Effector memory CD8-positive, alpha-beta T cell (primary cell): ENCODE data around the gene DNAH6.
"Not testable (repeated sequence)": the region's sequence is repeated elsewhere in the genome, so short reads cannot be mapped to it uniquely, and the experiment has no call there.

Source experiments
- ATAC-seq: fragments of 150-1000 bp; cut with Tn5 transposase; replicated peaks from 2 replicates; pipeline ENCODE4 v1.10.0; 2021; ENCODE audit warnings: mild to moderate bottlenecking, moderate library complexity
- DNase-seq, 3 experiments: peaks; one replicate each; pipeline ENCODE4 v3.0.0; 2021
- H3K27ac Mint-ChIP-seq, 2 donors: one replicate each; pipeline ENCODE4 v1.8.0; 2022; ENCODE audit warnings: mild to moderate bottlenecking in 2 of 2, mixed read lengths in 2 of 2, moderate library complexity in 2 of 2
- H3K27me3 Mint-ChIP-seq, 2 donors: one replicate each; pipeline ENCODE4 v1.8.0; 2022; ENCODE audit warnings: mixed read lengths in 2 of 2
- H3K36me3 Mint-ChIP-seq: one replicate; pipeline ENCODE4 v1.8.0; 2022; ENCODE audit warnings: mild to moderate bottlenecking, moderate library complexity, mixed read lengths; ENCODE audit not compliant: insufficient read depth
- H3K4me1 Mint-ChIP-seq, 2 donors: one replicate each; pipeline ENCODE4 v1.8.0; 2022; ENCODE audit warnings: low read depth in 2 of 2, mixed read lengths in 2 of 2
- H3K4me3 Mint-ChIP-seq, 2 donors: one replicate each; pipeline ENCODE4 v1.8.0; 2022; ENCODE audit warnings: mild to moderate bottlenecking in 2 of 2, mixed read lengths in 2 of 2, moderate library complexity in 2 of 2
- H3K9me3 Mint-ChIP-seq, 2 donors: one replicate each; pipeline ENCODE4 v1.8.0; 2022; ENCODE audit warnings: mixed read lengths in 2 of 2
- total RNA-seq, 9 experiments: gene quantifications; one replicate each; lab custom pipeline; 2026; lab: John Stamatoyannopoulos, UW

DNAH6 gene
- 0 to 4.4 (median 0.45) reads per million in 9 experiments for total RNA-seq

- H3K27ac Mint-ChIP-seq: peak within 1 kb of the TSS; percentile 87 to 90
- H3K4me1 Mint-ChIP-seq: peaks cover 9 to 16% of the 10 kb centered on the region in 2 donors
- DNase-seq: peak; percentile 79 to 82 (median 80)
- peaks cover 12 to 15% of the 10 kb centered on the region in 2 donors for H3K27me3 Mint-ChIP-seq
- H3K4me3 Mint-ChIP-seq: peak within 1 kb of the TSS; percentile 75 to 78
- no peaks in the 10 kb centered on the region for H3K36me3 Mint-ChIP-seq
- ATAC-seq: peak; percentile 98
- no peaks in the 10 kb centered on the region for H3K9me3 Mint-ChIP-seq
These were observed at the start of gene DNAH6 for GRCh38 chr2:84516234-84516986. TSS of gene DNAH6 (plus strand) at chr2:84516498. CDS start at chr2:84517827, 1,329 bp downstream.

- Mint-ChIP-seq H3K4me1 (no peaks in the 10 kb centered on the region), H3K36me3 (no peaks in the 10 kb centered on the region), H3K4me3 (no peak overlapping the region), H3K27ac (no peak overlapping the region), H3K27me3 (no peaks in the 10 kb centered on the region), H3K9me3 (no peaks in the 10 kb centered on the region)
- DNase-seq: no peak
- no peak for ATAC-seq
These were observed 48.9 kb upstream of the DNAH6 start for GRCh38 chr2:84467389-84467788.

- DNase-seq, ATAC-seq, H3K27ac Mint-ChIP-seq, H3K4me1 Mint-ChIP-seq, H3K36me3 Mint-ChIP-seq, H3K4me3 Mint-ChIP-seq: not testable (repeated sequence)
- H3K27me3 Mint-ChIP-seq: peaks cover 0 to 28% of the 10 kb centered on the region in 2 donors
- H3K9me3 Mint-ChIP-seq: peaks cover 5 to 11% of the 10 kb centered on the region in 2 donors
These were observed 43.9 kb upstream of the DNAH6 start for GRCh38 chr2:84472423-84472822.

- Mint-ChIP-seq H3K9me3 (peaks cover 5 to 11% of the 10 kb centered on the region in 2 donors), H3K27me3 (peaks cover 0 to 28% of the 10 kb centered on the region in 2 donors), H3K4me1 (no peaks in the 10 kb centered on the region), H3K27ac (no peak overlapping the region), H3K4me3 (no peak overlapping the region), H3K36me3 (no peaks in the 10 kb centered on the region)
- ATAC-seq (no peak), DNase-seq (no peak)
These were observed 43.3 kb upstream of the DNAH6 start for GRCh38 chr2:84472856-84473565.

- DNase-seq (no peak), ATAC-seq (no peak)
- Mint-ChIP-seq H3K9me3 (peaks cover 5 to 11% of the 10 kb centered on the region in 2 donors), H3K36me3 (no peaks in the 10 kb centered on the region), H3K27ac (no peak overlapping the region), H3K4me1 (no peaks in the 10 kb centered on the region), H3K27me3 (peaks cover 0 to 31% of the 10 kb centered on the region in 2 donors), H3K4me3 (no peak overlapping the region)
These were observed 42.1 kb upstream of the DNAH6 start for GRCh38 chr2:84474176-84474575.

GRCh38 chr2:84477886-84478285, 38.4 kb upstream of the DNAH6 start:
- H3K27me3 Mint-ChIP-seq: peaks cover 0 to 34% of the 10 kb centered on the region in 2 donors
- H3K9me3 Mint-ChIP-seq: peaks cover 5 to 11% of the 10 kb centered on the region in 2 donors
- no peak for DNase-seq
- H3K27ac Mint-ChIP-seq: no peak overlapping the region
- no peak overlapping the region for H3K4me3 Mint-ChIP-seq
- no peak for ATAC-seq
- H3K4me1 Mint-ChIP-seq: peaks cover 6 to 10% of the 10 kb centered on the region in 2 donors
- no peaks in the 10 kb centered on the region for H3K36me3 Mint-ChIP-seq

- Mint-ChIP-seq H3K4me3 (no peak overlapping the region), H3K27ac (no peak overlapping the region), H3K27me3 (peaks cover 0 to 34% of the 10 kb centered on the region in 2 donors), H3K4me1 (peaks cover 6 to 10% of the 10 kb centered on the region in 2 donors), H3K9me3 (peaks cover 5 to 11% of the 10 kb centered on the region in 2 donors), H3K36me3 (no peaks in the 10 kb centered on the region)
- ATAC-seq: no peak
- no peak for DNase-seq
These were observed 37.4 kb upstream of the DNAH6 start for GRCh38 chr2:84478867-84479266.

- H3K9me3 Mint-ChIP-seq: peaks cover 1 to 5% of the 10 kb centered on the region in 2 donors
- DNase-seq (peak in 1 of 3 experiments; percentile 14), ATAC-seq (peak; percentile 72)
- H3K4me3 Mint-ChIP-seq: no peak overlapping the region
- peaks cover 0 to 30% of the 10 kb centered on the region in 2 donors for H3K27me3 Mint-ChIP-seq
- H3K4me1 Mint-ChIP-seq: peaks cover 6 to 10% of the 10 kb centered on the region in 2 donors
- H3K27ac Mint-ChIP-seq: peak overlapping the region; percentile 13 to 91
- no peaks in the 10 kb centered on the region for H3K36me3 Mint-ChIP-seq
These were observed 34.6 kb upstream of the DNAH6 start for GRCh38 chr2:84481702-84482101.

- Mint-ChIP-seq H3K4me1 (peaks cover 6 to 10% of the 10 kb centered on the region in 2 donors), H3K4me3 (no peak overlapping the region), H3K27me3 (peaks cover 0 to 24% of the 10 kb centered on the region in 2 donors), H3K9me3 (no peaks in the 10 kb centered on the region), H3K27ac (peak overlapping the region; percentile 29 to 91), H3K36me3 (no peaks in the 10 kb centered on the region)
- no peak for ATAC-seq
- no peak for DNase-seq
These were observed 33.7 kb upstream of the DNAH6 start for GRCh38 chr2:84482603-84483002.

GRCh38 chr2:84483320-84483719, 33.0 kb upstream of the DNAH6 start:
- no peak for DNase-seq
- H3K4me3 Mint-ChIP-seq: no peak overlapping the region
- H3K36me3 Mint-ChIP-seq: no peaks in the 10 kb centered on the region
- H3K27ac Mint-ChIP-seq: no peak overlapping the region
- peaks cover 0 to 24% of the 10 kb centered on the region in 2 donors for H3K27me3 Mint-ChIP-seq
- peaks cover 6 to 10% of the 10 kb centered on the region in 2 donors for H3K4me1 Mint-ChIP-seq
- ATAC-seq: no peak
- H3K9me3 Mint-ChIP-seq: no peaks in the 10 kb centered on the region

- Mint-ChIP-seq H3K9me3 (no peaks in the 10 kb centered on the region), H3K4me1 (peaks cover 5% of the 10 kb centered on the region in 2 donors), H3K27ac (no peak overlapping the region), H3K4me3 (no peak overlapping the region), H3K36me3 (no peaks in the 10 kb centered on the region), H3K27me3 (peaks cover 0 to 17% of the 10 kb centered on the region in 2 donors)
- DNase-seq (no peak), ATAC-seq (no peak)
These were observed 29.7 kb upstream of the DNAH6 start for GRCh38 chr2:84486441-84487115.

GRCh38 chr2:84487298-84487996, 28.9 kb upstream of the DNAH6 start:
- no peaks in the 10 kb centered on the region for H3K9me3 Mint-ChIP-seq
- H3K36me3 Mint-ChIP-seq: no peaks in the 10 kb centered on the region
- no peak overlapping the region for H3K4me3 Mint-ChIP-seq
- ATAC-seq (no peak), DNase-seq (no peak)
- H3K27me3 Mint-ChIP-seq: peaks cover 0 to 17% of the 10 kb centered on the region in 2 donors
- H3K4me1 Mint-ChIP-seq: no peaks in the 10 kb centered on the region
- no peak overlapping the region for H3K27ac Mint-ChIP-seq

- DNase-seq: no peak
- no peaks in the 10 kb centered on the region for H3K9me3 Mint-ChIP-seq
- peaks cover 4 to 6% of the 10 kb centered on the region in 2 donors for H3K4me1 Mint-ChIP-seq
- peaks cover 9 to 12% of the 10 kb centered on the region in 2 donors for H3K27me3 Mint-ChIP-seq
- no peak for ATAC-seq
- H3K4me3 Mint-ChIP-seq: no peak overlapping the region
- H3K27ac Mint-ChIP-seq: no peak overlapping the region
- no peaks in the 10 kb centered on the region for H3K36me3 Mint-ChIP-seq
These were observed 25.0 kb upstream of the DNAH6 start for GRCh38 chr2:84491256-84491655.
